Neural progenitor cell (in vitro differentiated cells): Measurements from ENCODE around the gene AP4B1. TPM values are rescaled to one million over a fixed set of nuclear protein-coding genes. Genes with fewer than 3 reads are reported as not detected.

Source experiments
- DNase-seq: peaks from one replicate; pipeline ENCODE4 v3.0.0-alpha.2; 2016; ENCODE audit warnings: low spot score
- H2AFZ ChIP-seq: fragments of 200-600 bp; sonication (generic); replicated peaks from 2 replicates; pipeline ENCODE4 v1.6.1; 2016; ENCODE audit warnings: antibody characterized with exemption
- H3F3A ChIP-seq: fragments of 200-600 bp; sonication (generic); 2 replicates; pipeline ENCODE4 v1.6.1; 2016; ENCODE audit warnings: antibody characterized with exemption, low read depth
- H3K27ac ChIP-seq: fragments of 200-600 bp; sonication (generic); 2 replicates; pipeline ENCODE4 v1.5.1; 2016; ENCODE audit warnings: mild to moderate bottlenecking
- H3K27me3 ChIP-seq: fragments of 200-600 bp; sonication (generic); 2 replicates; pipeline ENCODE4 v1.6.1; 2016; ENCODE audit warnings: mild to moderate bottlenecking, moderate library complexity
- H3K36me3 ChIP-seq: fragments of 200-600 bp; sonication (generic); 2 replicates; pipeline ENCODE4 v1.5.1; 2016
- H3K4me1 ChIP-seq: fragments of 200-600 bp; sonication (generic); 2 replicates; pipeline ENCODE4 v1.6.1; 2016; ENCODE audit warnings: mixed run types
- H3K4me2 ChIP-seq: fragments of 200-600 bp; sonication (generic); 2 replicates; pipeline ENCODE4 v1.6.1; 2016
- H3K4me3 ChIP-seq: fragments of 200-600 bp; sonication (generic); 2 replicates; pipeline ENCODE4 v1.5.1; 2016
- H3K79me2 ChIP-seq: fragments of 200-600 bp; sonication (generic); 2 replicates; pipeline ENCODE4 v1.6.1; 2016; ENCODE audit warnings: low read depth
- H3K9ac ChIP-seq: fragments of 200-600 bp; sonication (generic); 2 replicates; pipeline ENCODE4 v1.6.1; 2016
- H3K9me3 ChIP-seq: fragments of 200-600 bp; sonication (generic); 2 replicates; pipeline ENCODE4 v1.5.1; 2016; ENCODE audit warnings: low read depth
- H4K20me1 ChIP-seq: fragments of 200-600 bp; sonication (generic); 2 replicates; pipeline ENCODE4 v1.6.1; 2016; ENCODE audit warnings: low read depth
- H3K27ac Mint-ChIP-seq: 3 replicates; pipeline ENCODE4 v1.8.0; 2021; ENCODE audit warnings: mixed read lengths
- H3K27me3 Mint-ChIP-seq: 2 replicates; pipeline ENCODE4 v1.8.0; 2022; ENCODE audit warnings: low read depth, mild to moderate bottlenecking, inconsistent platforms, moderate library complexity, mixed read lengths; ENCODE audit not compliant: insufficient read depth
- H3K36me3 Mint-ChIP-seq: 3 replicates; pipeline ENCODE4 v1.8.0; 2021; ENCODE audit warnings: mixed read lengths
- H3K4me1 Mint-ChIP-seq: 3 replicates; pipeline ENCODE4 v1.8.0; 2021; ENCODE audit warnings: mixed read lengths
- H3K4me3 Mint-ChIP-seq: 3 replicates; pipeline ENCODE4 v1.8.0; 2021; ENCODE audit warnings: mild to moderate bottlenecking, moderate library complexity, mixed read lengths
- H3K9me3 Mint-ChIP-seq: 3 replicates; pipeline ENCODE4 v1.8.0; 2020; ENCODE audit warnings: mixed read lengths
- EZH2 ChIP-seq: fragments of 200-600 bp; sonication (generic); IDR thresholded peaks from 2 replicates; pipeline ENCODE4 v1.6.1; 2017; ENCODE audit warnings: antibody characterized with exemption, mild to moderate bottlenecking, moderate library complexity
- EZH2phosphoT487 ChIP-seq: fragments of 200-600 bp; sonication (generic); IDR thresholded peaks from 2 replicates; pipeline ENCODE4 v1.6.1; 2017; ENCODE audit warnings: antibody characterized with exemption
- total RNA-seq: library from RNA; depleted of rRNA; stranded (reverse); fragments of >200 nt; gene quantifications from 2 replicates; pipeline ENCODE4 v1.2.3, GENCODE V29; 2015; ENCODE audit warnings: low replicate concordance
- TF ChIP-seq, protein P1 (sequence below): fragments of 200-600 bp; sonication (generic); IDR thresholded peaks from 2 replicates; pipeline ENCODE4 v1.5.1; 2017; ENCODE audit warnings: antibody characterized with exemption, mild to moderate bottlenecking

AP4B1 gene
- total RNA-seq, 1 donor from 2014 or later = 27.7 TPM

DNA sequence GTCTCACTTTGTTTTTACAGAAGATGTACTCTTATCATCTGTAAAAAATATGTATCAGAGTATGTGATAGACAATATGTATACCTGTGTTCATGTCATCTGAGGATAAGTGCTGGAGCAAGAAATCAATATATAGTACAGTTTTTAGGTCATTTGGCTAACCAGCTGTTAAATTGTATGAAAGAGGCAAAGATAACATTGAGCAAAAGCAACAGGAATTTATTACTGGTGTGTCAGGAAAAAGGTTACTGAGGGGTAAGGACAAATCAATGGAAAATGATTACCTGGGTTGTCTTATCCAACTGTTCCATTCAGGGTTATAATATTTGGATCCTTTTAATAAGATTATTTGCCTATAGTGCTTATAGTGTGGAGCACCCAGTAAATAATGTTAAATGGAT lies 29.4 kb upstream of the AP4B1 start:
- H3K27ac ChIP-seq = no peak overlapping the region

DNA sequence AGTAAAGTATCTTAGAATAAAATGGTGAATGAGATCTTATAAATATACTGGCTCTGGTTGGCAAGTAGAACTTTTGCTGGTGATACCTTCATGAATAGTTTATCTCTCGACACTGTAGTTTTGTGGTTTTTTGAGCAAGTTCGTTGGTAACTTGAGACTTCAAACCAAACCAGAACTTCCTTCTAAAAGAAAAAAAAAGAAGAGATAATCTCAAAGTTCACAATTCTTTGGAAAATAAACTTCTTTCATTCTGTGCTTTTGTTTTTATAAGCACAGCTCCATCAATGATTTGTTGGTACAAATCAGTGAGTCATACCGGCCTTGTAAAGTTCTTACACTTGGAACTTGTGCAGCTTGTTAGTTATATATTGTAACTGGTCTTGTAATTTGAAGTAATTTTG lies 26.9 kb upstream of the AP4B1 start:
- no peak overlapping the region for H3K27ac Mint-ChIP-seq
- Histone ChIP-seq H3F3A (peaks cover 13% of the 10 kb centered on the region), H2AFZ (no peak overlapping the region), H3K4me3 (peak overlapping the region; percentile 94), H3K4me2 (peak overlapping the region; percentile 84), H4K20me1 (peaks cover 64% of the 10 kb centered on the region), H3K27me3 (peaks cover 5% of the 10 kb centered on the region), H3K36me3 (no peaks in the 10 kb centered on the region), H3K9ac (no peak overlapping the region), H3K79me2 (peaks cover 68% of the 10 kb centered on the region), H3K27ac (no peak overlapping the region), H3K4me1 (peaks cover 21% of the 10 kb centered on the region), H3K9me3 (no peaks in the 10 kb centered on the region)
- peaks cover 33% of the 10 kb centered on the region for H3K4me1 Mint-ChIP-seq
- TF ChIP-seq EZH2 = no peak
- no peak for TF ChIP-seq EZH2phosphoT487
- TF ChIP-seq, protein P1, sequence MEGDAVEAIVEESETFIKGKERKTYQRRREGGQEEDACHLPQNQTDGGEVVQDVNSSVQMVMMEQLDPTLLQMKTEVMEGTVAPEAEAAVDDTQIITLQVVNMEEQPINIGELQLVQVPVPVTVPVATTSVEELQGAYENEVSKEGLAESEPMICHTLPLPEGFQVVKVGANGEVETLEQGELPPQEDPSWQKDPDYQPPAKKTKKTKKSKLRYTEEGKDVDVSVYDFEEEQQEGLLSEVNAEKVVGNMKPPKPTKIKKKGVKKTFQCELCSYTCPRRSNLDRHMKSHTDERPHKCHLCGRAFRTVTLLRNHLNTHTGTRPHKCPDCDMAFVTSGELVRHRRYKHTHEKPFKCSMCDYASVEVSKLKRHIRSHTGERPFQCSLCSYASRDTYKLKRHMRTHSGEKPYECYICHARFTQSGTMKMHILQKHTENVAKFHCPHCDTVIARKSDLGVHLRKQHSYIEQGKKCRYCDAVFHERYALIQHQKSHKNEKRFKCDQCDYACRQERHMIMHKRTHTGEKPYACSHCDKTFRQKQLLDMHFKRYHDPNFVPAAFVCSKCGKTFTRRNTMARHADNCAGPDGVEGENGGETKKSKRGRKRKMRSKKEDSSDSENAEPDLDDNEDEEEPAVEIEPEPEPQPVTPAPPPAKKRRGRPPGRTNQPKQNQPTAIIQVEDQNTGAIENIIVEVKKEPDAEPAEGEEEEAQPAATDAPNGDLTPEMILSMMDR = no peak
- H3K4me3 Mint-ChIP-seq = peak overlapping the region; percentile 99
- no peaks in the 10 kb centered on the region for H3K9me3 Mint-ChIP-seq
- no peaks in the 10 kb centered on the region for H3K36me3 Mint-ChIP-seq
- H3K27me3 Mint-ChIP-seq = peaks cover 3% of the 10 kb centered on the region
- no peak for DNase-seq

More for the DNA sequence above, 29.4 kb upstream of the AP4B1 start:
- Histone ChIP-seq H2AFZ (no peak overlapping the region), H3K27me3 (no peaks in the 10 kb centered on the region), H3K4me2 (no peak overlapping the region), H3K4me1 (peaks cover 28% of the 10 kb centered on the region), H3F3A (peaks cover 19% of the 10 kb centered on the region), H4K20me1 (peaks cover 90% of the 10 kb centered on the region), H3K9me3 (no peaks in the 10 kb centered on the region), H3K4me3 (no peak overlapping the region), H3K9ac (no peak overlapping the region), H3K79me2 (peaks cover 94% of the 10 kb centered on the region), H3K36me3 (no peaks in the 10 kb centered on the region)
- Mint-ChIP-seq H3K4me1 (peaks cover 37% of the 10 kb centered on the region), H3K27me3 (peaks cover 3% of the 10 kb centered on the region), H3K4me3 (no peak overlapping the region), H3K9me3 (no peaks in the 10 kb centered on the region), H3K36me3 (no peaks in the 10 kb centered on the region), H3K27ac (no peak overlapping the region)
- DNase-seq = no peak
- TF ChIP-seq EZH2 = no peak
- no peak for TF ChIP-seq EZH2phosphoT487
- TF ChIP-seq, protein P1 = no peak

GRCh38 chr1:113930499-113931161 lies 26.0 kb upstream of the AP4B1 start:
- no peak overlapping the region for H3K27ac ChIP-seq
- no peak overlapping the region for H2AFZ ChIP-seq
- peaks cover 60% of the 10 kb centered on the region for H3K79me2 ChIP-seq
- peaks cover 13% of the 10 kb centered on the region for H3F3A ChIP-seq
- H3K4me3 ChIP-seq = peak overlapping the region; percentile 94
- Mint-ChIP-seq H3K4me1 (peaks cover 33% of the 10 kb centered on the region), H3K9me3 (no peaks in the 10 kb centered on the region), H3K4me3 (peak overlapping the region; percentile 99), H3K36me3 (no peaks in the 10 kb centered on the region), H3K27me3 (peaks cover 3% of the 10 kb centered on the region), H3K27ac (peak overlapping the region; percentile 96)
- peaks cover 21% of the 10 kb centered on the region for H3K4me1 ChIP-seq
- H3K27me3 ChIP-seq = peaks cover 5% of the 10 kb centered on the region
- H4K20me1 ChIP-seq = peaks cover 56% of the 10 kb centered on the region
- TF ChIP-seq EZH2 (no peak), EZH2phosphoT487 (no peak)
- TF ChIP-seq, protein P1 = no peak
- H3K4me2 ChIP-seq = peak overlapping the region; percentile 84
- no peaks in the 10 kb centered on the region for H3K9me3 ChIP-seq
- peak overlapping the region; percentile 70 for H3K9ac ChIP-seq
- no peaks in the 10 kb centered on the region for H3K36me3 ChIP-seq
- DNase-seq = peak; percentile 62
